PC-9 (cell line): Measurements from ENCODE around the gene MPZL2.

Source experiments
- CTCF ChIP-seq: fragments of 200-600 bp; sonication (generic); conservative IDR thresholded peaks from 2 replicates; pipeline ENCODE4 v1.6.1; 2017; ENCODE audit warnings: mixed run types, antibody characterized with exemption, mild to moderate bottlenecking, moderate library complexity
- EZH2 ChIP-seq: fragments of 200-600 bp; sonication (generic); IDR thresholded peaks from 2 replicates; pipeline ENCODE4 v1.8.0; 2017; ENCODE audit warnings: antibody characterized with exemption, low read depth

GRCh38 chr11:118267486-118267885, 3.4 kb upstream of the MPZL2 start:
- TF ChIP-seq EZH2 (no peak), CTCF (no peak)
